Measurements from ENCODE around the gene MSANTD3. TPM values are rescaled to one million over a fixed set of nuclear protein-coding genes. Genes with fewer than 3 reads are reported as not detected.

MSANTD3 gene
- total and polyA plus RNA-seq, 9 of the 15 experiments (the other 6 are each of a cell fraction or from before 2014, with no cell fraction given): 9.4 to 28.7 (median 22.3) TPM

DNA sequence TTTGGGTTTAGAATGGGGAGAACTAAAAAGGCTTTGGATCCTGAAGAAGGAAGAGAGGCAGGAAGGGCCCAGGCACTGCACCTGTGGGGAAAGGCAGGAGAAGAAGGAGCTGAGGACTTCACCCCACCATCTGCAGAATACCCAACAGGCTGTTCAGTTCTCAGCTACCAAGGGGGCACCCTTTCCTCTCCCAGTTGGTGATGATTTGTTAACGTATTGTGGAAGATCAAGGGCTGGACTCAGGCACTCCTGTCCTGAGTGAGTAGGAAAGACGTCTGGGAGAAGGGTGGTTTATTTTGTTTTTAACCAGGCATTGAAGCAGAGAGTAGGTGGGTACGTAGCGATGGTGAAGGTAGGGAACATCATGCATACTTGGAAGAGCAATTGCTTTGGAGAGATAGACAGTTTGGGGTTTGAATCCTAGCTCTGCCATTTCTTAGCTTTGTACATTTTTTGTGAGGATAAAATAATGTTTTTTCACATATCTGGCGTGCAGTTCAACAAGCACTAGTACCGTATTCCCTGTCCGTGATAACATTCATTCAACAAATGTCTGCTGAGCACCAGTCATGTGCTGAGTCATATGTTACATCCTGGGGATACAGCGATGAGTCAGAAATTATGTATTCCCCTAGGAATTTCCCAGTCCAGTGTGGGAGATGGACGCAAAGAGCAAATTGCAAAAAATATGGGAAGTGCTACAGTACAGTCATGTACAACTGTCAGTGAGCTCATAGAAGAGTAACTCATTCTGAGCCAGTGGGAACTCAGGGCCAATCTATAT, 2.1 kb downstream of the MSANTD3 start (continued):
- TF ChIP-seq, protein P1, sequence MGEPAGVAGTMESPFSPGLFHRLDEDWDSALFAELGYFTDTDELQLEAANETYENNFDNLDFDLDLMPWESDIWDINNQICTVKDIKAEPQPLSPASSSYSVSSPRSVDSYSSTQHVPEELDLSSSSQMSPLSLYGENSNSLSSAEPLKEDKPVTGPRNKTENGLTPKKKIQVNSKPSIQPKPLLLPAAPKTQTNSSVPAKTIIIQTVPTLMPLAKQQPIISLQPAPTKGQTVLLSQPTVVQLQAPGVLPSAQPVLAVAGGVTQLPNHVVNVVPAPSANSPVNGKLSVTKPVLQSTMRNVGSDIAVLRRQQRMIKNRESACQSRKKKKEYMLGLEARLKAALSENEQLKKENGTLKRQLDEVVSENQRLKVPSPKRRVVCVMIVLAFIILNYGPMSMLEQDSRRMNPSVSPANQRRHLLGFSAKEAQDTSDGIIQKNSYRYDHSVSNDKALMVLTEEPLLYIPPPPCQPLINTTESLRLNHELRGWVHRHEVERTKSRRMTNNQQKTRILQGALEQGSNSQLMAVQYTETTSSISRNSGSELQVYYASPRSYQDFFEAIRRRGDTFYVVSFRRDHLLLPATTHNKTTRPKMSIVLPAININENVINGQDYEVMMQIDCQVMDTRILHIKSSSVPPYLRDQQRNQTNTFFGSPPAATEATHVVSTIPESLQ (CRISPR knock-in tag; IDR thresholded peaks at IDR 0.05): no peak
- TF ChIP-seq PYGO2 (tag; IDR thresholded peaks at IDR 0.05) (no peak), TFAM (CRISPR knock-in tag; conservative IDR thresholded peaks at IDR 0.05) (no peak), WHSC1 (IDR thresholded peaks at IDR 0.05; ENCODE audit: low read length) (no peak), EHMT2 (IDR thresholded peaks at IDR 0.05) (no peak), FOXK1 (CRISPR knock-in tag; IDR thresholded peaks at IDR 0.05; ENCODE audit: borderline replicate concordance) (no peak), ARID1B (IDR thresholded peaks at IDR 0.05) (peak; percentile 71), GATA2 (CRISPR knock-in tag; IDR thresholded peaks at IDR 0.05) (no peak), BCL6 (CRISPR knock-in tag; IDR thresholded peaks at IDR 0.05) (no peak), RBM15 (IDR thresholded peaks at IDR 0.05; ENCODE audit: insufficient read depth, low read length) (no peak), CHD2 (IDR thresholded peaks at IDR 0.05; ENCODE audit: low read depth, low read length) (no peak), ZNF644 (tag; IDR thresholded peaks at IDR 0.05; ENCODE audit: low read depth) (no peak), CREBBP (IDR thresholded peaks at IDR 0.05; ENCODE audit: low read depth, low read length) (no peak), ELF4 (CRISPR knock-in tag; IDR thresholded peaks at IDR 0.05) (no peak), ZNF766 (CRISPR knock-in tag; conservative IDR thresholded peaks at IDR 0.05) (no peak), HNRNPH1 (optimal IDR thresholded peaks at IDR 0.05; ENCODE audit: low read depth, low read length) (no peak), GTF2A2 (tag; IDR thresholded peaks at IDR 0.05) (no peak), HDAC1 (IDR thresholded peaks at IDR 0.05) (no peak), DPF2 (IDR thresholded peaks at IDR 0.05) (peak; percentile 77), ZNF175 (CRISPR knock-in tag; IDR thresholded peaks at IDR 0.05; ENCODE audit: low read depth) (peak; percentile 72)
- TF ChIP-seq, protein P2, sequence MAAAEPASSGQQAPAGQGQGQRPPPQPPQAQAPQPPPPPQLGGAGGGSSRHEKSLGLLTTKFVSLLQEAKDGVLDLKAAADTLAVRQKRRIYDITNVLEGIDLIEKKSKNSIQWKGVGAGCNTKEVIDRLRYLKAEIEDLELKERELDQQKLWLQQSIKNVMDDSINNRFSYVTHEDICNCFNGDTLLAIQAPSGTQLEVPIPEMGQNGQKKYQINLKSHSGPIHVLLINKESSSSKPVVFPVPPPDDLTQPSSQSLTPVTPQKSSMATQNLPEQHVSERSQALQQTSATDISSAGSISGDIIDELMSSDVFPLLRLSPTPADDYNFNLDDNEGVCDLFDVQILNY (CRISPR knock-in tag; IDR thresholded peaks at IDR 0.05): no peak
- TF ChIP-seq, protein P3, sequence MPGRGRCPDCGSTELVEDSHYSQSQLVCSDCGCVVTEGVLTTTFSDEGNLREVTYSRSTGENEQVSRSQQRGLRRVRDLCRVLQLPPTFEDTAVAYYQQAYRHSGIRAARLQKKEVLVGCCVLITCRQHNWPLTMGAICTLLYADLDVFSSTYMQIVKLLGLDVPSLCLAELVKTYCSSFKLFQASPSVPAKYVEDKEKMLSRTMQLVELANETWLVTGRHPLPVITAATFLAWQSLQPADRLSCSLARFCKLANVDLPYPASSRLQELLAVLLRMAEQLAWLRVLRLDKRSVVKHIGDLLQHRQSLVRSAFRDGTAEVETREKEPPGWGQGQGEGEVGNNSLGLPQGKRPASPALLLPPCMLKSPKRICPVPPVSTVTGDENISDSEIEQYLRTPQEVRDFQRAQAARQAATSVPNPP (IDR thresholded peaks at IDR 0.05; ENCODE audit: borderline replicate concordance, insufficient read depth, insufficient read length): no peak
- TF ChIP-seq, protein P4, sequence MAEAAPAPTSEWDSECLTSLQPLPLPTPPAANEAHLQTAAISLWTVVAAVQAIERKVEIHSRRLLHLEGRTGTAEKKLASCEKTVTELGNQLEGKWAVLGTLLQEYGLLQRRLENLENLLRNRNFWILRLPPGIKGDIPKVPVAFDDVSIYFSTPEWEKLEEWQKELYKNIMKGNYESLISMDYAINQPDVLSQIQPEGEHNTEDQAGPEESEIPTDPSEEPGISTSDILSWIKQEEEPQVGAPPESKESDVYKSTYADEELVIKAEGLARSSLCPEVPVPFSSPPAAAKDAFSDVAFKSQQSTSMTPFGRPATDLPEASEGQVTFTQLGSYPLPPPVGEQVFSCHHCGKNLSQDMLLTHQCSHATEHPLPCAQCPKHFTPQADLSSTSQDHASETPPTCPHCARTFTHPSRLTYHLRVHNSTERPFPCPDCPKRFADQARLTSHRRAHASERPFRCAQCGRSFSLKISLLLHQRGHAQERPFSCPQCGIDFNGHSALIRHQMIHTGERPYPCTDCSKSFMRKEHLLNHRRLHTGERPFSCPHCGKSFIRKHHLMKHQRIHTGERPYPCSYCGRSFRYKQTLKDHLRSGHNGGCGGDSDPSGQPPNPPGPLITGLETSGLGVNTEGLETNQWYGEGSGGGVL (CRISPR knock-in tag; IDR thresholded peaks at IDR 0.05): no peak

Data from K562 (cell line).